Measurements from ENCODE around the gene GYPE.
"Not testable (repeated sequence)": the region's sequence is repeated elsewhere in the genome, so short reads cannot be mapped to it uniquely, and the experiment has no call there.

GYPE gene

DNA sequence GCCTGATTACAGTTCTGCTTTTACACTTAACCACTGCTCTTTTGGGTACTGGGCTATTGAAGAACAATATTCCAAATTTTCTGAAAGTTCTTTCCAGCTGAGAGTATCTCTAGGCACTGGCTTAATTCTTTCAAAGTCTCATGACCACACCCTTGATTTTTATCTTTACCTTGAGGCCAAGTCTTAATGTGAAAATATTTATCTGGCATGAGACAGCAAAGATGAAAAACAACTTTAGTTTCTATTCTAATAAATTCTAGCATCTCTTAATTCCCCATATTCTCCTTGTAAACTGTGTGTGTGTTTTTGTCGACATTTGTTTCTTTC, 61.9 kb downstream of the GYPE start:
- H3K27ac ChIP-seq, result not testable (repeated sequence)

DNA sequence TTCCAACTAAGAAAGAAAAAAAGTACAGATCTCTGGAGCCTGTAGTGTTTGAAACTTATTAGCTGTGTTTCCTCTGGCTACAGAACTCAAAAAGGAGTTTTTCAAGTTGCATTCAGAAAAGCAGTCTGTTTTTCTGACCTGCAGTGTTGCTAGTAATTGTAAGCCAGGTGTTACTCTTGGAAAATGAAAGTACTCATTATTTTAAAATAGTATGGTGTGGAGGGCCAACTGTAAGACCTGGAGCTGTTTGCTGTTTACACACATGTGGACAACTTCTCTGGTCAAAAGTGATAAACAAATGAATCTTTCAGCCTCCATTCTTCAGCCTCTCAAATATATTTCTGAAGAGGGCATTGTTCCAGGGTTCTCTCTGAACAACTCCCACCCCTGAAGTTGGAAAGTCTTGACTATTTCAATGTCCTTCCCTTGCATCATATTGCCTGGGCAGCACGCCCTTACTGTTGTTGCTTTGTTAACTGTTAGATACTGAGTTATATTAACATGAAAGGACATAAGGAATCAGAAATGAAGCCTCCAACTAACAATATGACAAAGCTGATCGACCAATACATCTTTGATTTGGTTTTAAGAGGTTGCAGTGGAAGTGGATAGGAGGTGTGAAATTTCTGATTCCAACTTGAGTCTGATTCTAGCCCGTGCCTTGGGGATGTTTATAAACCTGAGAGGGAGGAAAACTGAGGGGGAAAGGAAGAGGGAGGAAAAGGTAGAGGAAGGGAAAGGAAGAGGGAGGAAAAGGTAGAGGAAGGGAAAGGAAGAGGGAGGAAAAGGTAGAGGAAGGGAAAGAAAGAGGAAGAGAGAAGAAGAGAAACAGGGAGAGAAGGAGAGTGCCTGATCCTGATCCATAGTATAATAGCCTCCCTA, 62.5 kb downstream of the GYPE start:
- H3K27ac ChIP-seq, result not testable (repeated sequence)

- not testable (repeated sequence) for H3K27ac ChIP-seq
These were observed 65.9 kb downstream of the GYPE start for GRCh38 chr4:143839413-143839812.

DNA sequence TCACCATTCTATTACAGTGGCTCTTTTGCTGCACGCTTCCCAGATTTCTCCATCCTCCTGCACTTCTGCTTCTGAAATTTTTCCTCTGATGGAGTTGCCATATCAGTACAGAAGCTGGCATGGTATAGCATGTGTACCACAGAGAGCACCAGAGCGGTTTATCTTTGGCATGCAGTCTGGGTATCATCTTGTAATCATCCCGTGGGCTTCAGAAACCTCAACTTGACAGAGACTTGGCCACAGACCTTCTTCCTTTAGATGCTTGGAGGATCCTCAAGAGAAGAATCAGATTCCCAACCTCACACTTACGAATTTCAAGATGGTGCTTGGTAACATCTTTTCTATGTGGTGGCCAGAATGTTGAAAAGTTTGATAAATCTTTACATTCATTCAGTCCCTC, 71.2 kb downstream of the GYPE start:
- H3K27ac ChIP-seq, result not testable (repeated sequence)

GRCh38 chr4:143833676-143834075, 71.7 kb downstream of the GYPE start:
- not testable (repeated sequence) for H3K27ac ChIP-seq

- not testable (repeated sequence) for H3K27ac ChIP-seq
These were observed 74.8 kb downstream of the GYPE start for GRCh38 chr4:143830576-143830975.

DNA sequence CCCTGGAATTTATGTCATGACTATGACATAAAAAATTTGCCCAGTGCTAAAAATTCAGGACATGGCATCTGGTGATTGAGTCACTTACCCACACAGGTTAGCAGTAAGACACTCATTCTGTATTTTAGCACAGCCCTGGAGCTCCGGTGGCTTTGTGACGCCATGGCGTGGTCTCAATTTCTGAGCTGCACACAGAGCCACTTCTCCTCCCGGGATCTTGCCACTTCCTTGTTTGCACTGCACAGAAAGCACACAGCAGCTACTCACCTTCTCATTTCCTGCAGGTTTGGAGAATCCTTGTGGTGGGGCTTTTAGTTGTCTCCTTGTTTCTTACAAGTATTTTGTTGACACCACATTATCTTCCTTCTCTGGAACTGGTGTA, 76.1 kb downstream of the GYPE start:
- 0 out of 2 replicates have a peak overlapping the region, but pooled peaks have one; percentile 2 for H3K27ac ChIP-seq
